Keratinocyte (primary cell): Measurements from ENCODE around the gene TTL. TPM values are rescaled to one million over a fixed set of nuclear protein-coding genes. Genes with fewer than 3 reads are reported as not detected.
"Not testable (repeated sequence)": the region's sequence is repeated elsewhere in the genome, so short reads cannot be mapped to it uniquely, and the experiment has no call there.

Experiments used
- DNase-seq: peaks from one replicate; pipeline ENCODE4 v3.0.0-alpha.2; 2011; ENCODE audit warnings: low read depth, missing footprints, low spot score
- FAIRE-seq: peaks from 2 replicates; lab custom pipeline; 2011; peaks lifted over from hg19 to GRCh38; lab: Jason Lieb, UNC
- H2AFZ ChIP-seq: 2 replicates; pipeline ENCODE4 v1.6.0; 2012; ENCODE audit warnings: low read length, control low read depth, inconsistent platforms; ENCODE audit not compliant: control insufficient read depth
- H3K27ac ChIP-seq: 2 replicates; pipeline ENCODE4 v1.5.1; 2011; ENCODE audit warnings: low read length; ENCODE audit not compliant: control insufficient read depth, insufficient read depth
- H3K27me3 ChIP-seq: 3 replicates; pipeline ENCODE4 v1.6.0; 2011; ENCODE audit warnings: low read length; ENCODE audit not compliant: control insufficient read depth, insufficient read depth; ENCODE audit errors: extremely low read depth
- H3K36me3 ChIP-seq, 2 experiments: 2 replicates in 1 of 2; 3 replicates in 1 of 2; pipeline ENCODE4 v1.5.1; 2011; ENCODE audit warnings: low read length in 2 of 2, mild to moderate bottlenecking in 1 of 2; ENCODE audit not compliant: control insufficient read depth in 2 of 2, insufficient read depth in 2 of 2; ENCODE audit errors: extremely low read depth in 1 of 2
- H3K4me1 ChIP-seq: 3 replicates; pipeline ENCODE4 v1.5.1; 2011; ENCODE audit warnings: low read length; ENCODE audit not compliant: control insufficient read depth, insufficient read depth; ENCODE audit errors: extremely low read depth
- H3K4me2 ChIP-seq: 3 replicates; pipeline ENCODE4 v1.6.0; 2011; ENCODE audit warnings: low read depth, low read length; ENCODE audit not compliant: control insufficient read depth, insufficient read depth; ENCODE audit errors: extremely low read depth
- H3K4me3 ChIP-seq, 3 experiments: fragments of 200-600 bp in 1 of 3; sonication (generic) in 1 of 3; 2 replicates in 2 of 3; 3 replicates in 1 of 3; pipeline ENCODE4 v1.5.1; 2011 to 2016; ENCODE audit warnings: low read length in 3 of 3, mild to moderate bottlenecking in 3 of 3, control low read depth in 2 of 3, inconsistent platforms in 1 of 3, low read depth in 1 of 3, mixed read lengths in 1 of 3, mixed run types in 1 of 3, moderate library complexity in 1 of 3; ENCODE audit not compliant: control insufficient read depth in 2 of 3, insufficient read depth in 2 of 3; ENCODE audit errors: extremely low read depth in 1 of 3
- H3K79me2 ChIP-seq: 2 replicates; pipeline ENCODE4 v1.6.0; 2012; ENCODE audit warnings: low read length; ENCODE audit not compliant: control insufficient read depth, insufficient read depth
- H3K9ac ChIP-seq: 3 replicates; pipeline ENCODE4 v1.6.0; 2011; ENCODE audit warnings: low read length; ENCODE audit not compliant: control insufficient read depth, insufficient read depth; ENCODE audit errors: extremely low read depth
- H3K9me1 ChIP-seq: 3 replicates; pipeline ENCODE4 v1.6.0; 2011; ENCODE audit warnings: low read length; ENCODE audit not compliant: control insufficient read depth, insufficient read depth; ENCODE audit errors: extremely low read depth
- H3K9me3 ChIP-seq: 2 replicates; pipeline ENCODE4 v1.5.1; 2012; ENCODE audit warnings: low read depth, low read length; ENCODE audit not compliant: control insufficient read depth
- H4K20me1 ChIP-seq: 3 replicates; pipeline ENCODE4 v1.6.0; 2011; ENCODE audit warnings: low read length; ENCODE audit not compliant: control insufficient read depth, insufficient read depth; ENCODE audit errors: extremely low read depth
- dilution Hi-C: fragments of 300-500 bp; cut with MboI; formaldehyde crosslinking; loops from one replicate; pipeline ENCODE4 v1.7.0; 2020; ENCODE audit warnings: low sequenced_read_pairs; ENCODE audit not compliant: extremely low pct_ligation_motif_present
- polyA plus RNA-seq, 5 experiments: library from polyadenylated mRNA; depleted of rRNA in 3 of 5; stranded (reverse) in 3 of 5; stranded (forward) in 1 of 5; unstranded in 1 of 5; fragments of >200 nt; gene quantifications; 1 replicate in 1 of 5; 2 replicates in 3 of 5; 3 replicates in 1 of 5; pipeline versions ENCODE4 v1.2.1 to v1.2.3, GENCODE V29; 2011 to 2012; ENCODE audit warnings: missing spikeins in 2 of 5, low read depth in 1 of 5, low replicate concordance in 1 of 5

TTL gene
- polyA plus RNA-seq, 1 donor (not counting 4 experiments of a cell fraction or from before 2014, with no cell fraction given): 37.9 TPM

- H4K20me1 ChIP-seq, H2AFZ ChIP-seq, H3K4me3 ChIP-seq, H3K27me3 ChIP-seq, DNase-seq, H3K9me3 ChIP-seq, H3K4me2 ChIP-seq, H3K36me3 ChIP-seq, H3K79me2 ChIP-seq, H3K9ac ChIP-seq, FAIRE-seq, H3K9me1 ChIP-seq, H3K27ac ChIP-seq, H3K4me1 ChIP-seq, dilution Hi-C loops: not testable (repeated sequence)
These were observed 46.1 kb upstream of the TTL start for GRCh38 chr2:112435716-112436431.

- H3K9ac ChIP-seq, H3K27me3 ChIP-seq, H4K20me1 ChIP-seq, H3K36me3 ChIP-seq, H3K9me1 ChIP-seq, H3K4me2 ChIP-seq, DNase-seq, FAIRE-seq, dilution Hi-C loops, H2AFZ ChIP-seq, H3K4me3 ChIP-seq, H3K79me2 ChIP-seq, H3K4me1 ChIP-seq, H3K9me3 ChIP-seq, H3K27ac ChIP-seq: not testable (repeated sequence)
These were observed 45.0 kb upstream of the TTL start for GRCh38 chr2:112436993-112437392.

GRCh38 chr2:112437405-112437831 is 44.5 kb upstream of the TTL start:
- H3K4me3 ChIP-seq, DNase-seq, dilution Hi-C loops: not testable (repeated sequence)

GRCh38 chr2:112438603-112439261 is 43.2 kb upstream of the TTL start:
- H3K27me3 ChIP-seq, H3K36me3 ChIP-seq, DNase-seq, H2AFZ ChIP-seq, H3K9me3 ChIP-seq, H3K27ac ChIP-seq, H3K9ac ChIP-seq, FAIRE-seq, H3K4me2 ChIP-seq, H3K4me3 ChIP-seq, H3K4me1 ChIP-seq, H3K9me1 ChIP-seq, dilution Hi-C loops, H3K79me2 ChIP-seq, H4K20me1 ChIP-seq: not testable (repeated sequence)

More at GRCh38 chr2:112437405-112437831, 44.5 kb upstream of the TTL start:
- FAIRE-seq, H4K20me1 ChIP-seq, H3K36me3 ChIP-seq, H3K9me3 ChIP-seq, H3K27me3 ChIP-seq, H3K27ac ChIP-seq, H3K79me2 ChIP-seq, H3K4me1 ChIP-seq, H3K4me2 ChIP-seq, H3K9ac ChIP-seq, H2AFZ ChIP-seq, H3K9me1 ChIP-seq: not testable (repeated sequence)

GRCh38 chr2:112444256-112444655 is 37.7 kb upstream of the TTL start:
- H3K9ac ChIP-seq, DNase-seq, H2AFZ ChIP-seq, H3K9me1 ChIP-seq, H3K36me3 ChIP-seq, H3K79me2 ChIP-seq, H3K27me3 ChIP-seq, dilution Hi-C loops, FAIRE-seq, H4K20me1 ChIP-seq, H3K9me3 ChIP-seq, H3K27ac ChIP-seq, H3K4me2 ChIP-seq, H3K4me3 ChIP-seq, H3K4me1 ChIP-seq: not testable (repeated sequence)
